ENCODE measurements around the gene SCG5. TPM values are rescaled to one million over a fixed set of nuclear protein-coding genes. Genes with fewer than 3 reads are reported as not detected.
"Not testable (repeated sequence)": the region's sequence is repeated elsewhere in the genome, so short reads cannot be mapped to it uniquely, and the experiment has no call there.

The SCG5 gene, protein sequence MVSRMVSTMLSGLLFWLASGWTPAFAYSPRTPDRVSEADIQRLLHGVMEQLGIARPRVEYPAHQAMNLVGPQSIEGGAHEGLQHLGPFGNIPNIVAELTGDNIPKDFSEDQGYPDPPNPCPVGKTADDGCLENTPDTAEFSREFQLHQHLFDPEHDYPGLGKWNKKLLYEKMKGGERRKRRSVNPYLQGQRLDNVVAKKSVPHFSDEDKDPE
- under 1 TPM; 0.35 to 0.37 TPM for polyA plus RNA-seq

DNA sequence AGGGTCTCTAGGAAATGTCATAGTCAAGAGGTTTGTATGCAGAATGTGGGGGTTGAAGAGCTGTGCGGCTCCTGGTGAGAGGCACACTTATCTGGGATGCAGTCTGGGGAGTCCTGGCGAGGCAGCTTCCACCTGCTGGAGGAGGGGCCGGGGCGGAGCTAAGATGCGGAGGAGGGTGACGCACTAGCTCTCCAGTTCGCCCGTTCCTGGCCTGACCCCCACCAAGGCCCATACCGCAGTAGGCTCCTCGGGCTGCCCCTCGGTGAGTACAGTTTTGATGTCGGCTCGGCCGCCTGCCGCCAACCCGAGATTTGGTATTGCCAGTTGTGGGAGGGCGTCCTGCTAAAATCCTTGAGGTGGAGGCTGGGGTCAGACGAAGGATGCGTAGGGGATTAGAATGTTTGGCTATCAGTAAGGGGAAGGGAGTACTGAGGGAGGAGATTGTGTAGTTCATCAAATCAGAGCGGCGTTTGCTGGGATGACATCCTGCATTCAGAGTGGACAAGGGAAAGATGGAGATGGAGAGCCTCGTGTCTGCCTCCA, at the start of gene SCG5:
Gene SCG5, plus strand, starts transcription at position 194 of the 543 bp plus-strand sequence. CDS start 1,883 bp downstream, outside the sequence.
- Histone ChIP-seq H3K36me3 (ENCODE audit: control insufficient read depth in 2 of 2, insufficient read depth in 2 of 2, low read length in 1 of 2) (no peaks in the 10 kb centered on the region), H3K27me3 (ENCODE audit: control insufficient read depth in 1 of 2, insufficient read depth in 2 of 2, low read length in 2 of 2) (no peaks in the 10 kb centered on the region), H3K4me1 (ENCODE audit: control insufficient read depth in 2 of 2, insufficient read depth in 2 of 2, low read length in 1 of 2) (peaks cover 0 to 4% of the 10 kb centered on the region in 2 donors), H3K4me3 (ENCODE audit: low read depth in 1 of 2, low read length in 2 of 2) (peak within 1 kb of the TSS in 1 of 2 donors; percentile 5), H3K9me3 (ENCODE audit: control insufficient read depth in 2 of 2, insufficient read depth in 1 of 2, low read depth in 1 of 2, low read length in 1 of 2) (no peaks in the 10 kb centered on the region), H3K27ac (ENCODE audit: low read depth in 2 of 2, low read length in 1 of 2) (no peak within 1 kb of the TSS)
- 27 to 31% methylated on average over 22 of the region's 22 CpGs for WGBS, 2 donors

GRCh38 chr15:32593151-32593550, 48.4 kb upstream of the SCG5 start, which contains the start of gene GOLGA8N:
Gene GOLGA8N, plus strand, starts transcription at chr15:32593456.
- H3K4me3 ChIP-seq (ENCODE audit: low read depth in 1 of 2, low read length in 2 of 2); H3K9me3 ChIP-seq (ENCODE audit: control insufficient read depth in 2 of 2, insufficient read depth in 1 of 2, low read depth in 1 of 2, low read length in 1 of 2); H3K36me3 ChIP-seq (ENCODE audit: control insufficient read depth in 2 of 2, insufficient read depth in 2 of 2, low read length in 1 of 2); H3K4me1 ChIP-seq (ENCODE audit: control insufficient read depth in 2 of 2, insufficient read depth in 2 of 2, low read length in 1 of 2); H3K27me3 ChIP-seq (ENCODE audit: control insufficient read depth in 1 of 2, insufficient read depth in 2 of 2, low read length in 2 of 2); H3K27ac ChIP-seq (ENCODE audit: low read depth in 2 of 2, low read length in 1 of 2): not testable (repeated sequence)
- 91 to 96% methylated on average over 4 of the region's 8 CpGs for WGBS, 2 donors

DNA sequence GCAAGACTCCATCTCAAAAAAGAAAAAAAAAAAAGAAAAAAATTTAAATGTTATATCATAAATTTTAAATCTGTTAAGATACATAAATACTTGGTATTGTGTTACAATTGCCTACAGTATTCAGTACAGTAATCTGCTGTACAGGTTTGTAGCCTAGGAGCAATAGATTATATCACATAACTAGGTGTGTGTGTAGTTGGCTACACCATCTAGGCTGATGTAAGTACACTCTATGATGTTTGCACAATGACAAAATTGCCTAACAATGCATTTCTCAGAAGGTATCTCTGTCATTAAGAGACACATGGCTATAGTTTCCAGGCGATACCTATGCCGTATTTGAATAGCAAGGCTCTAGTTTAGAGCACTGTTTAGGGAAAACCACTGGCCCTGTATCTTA, 32.0 kb upstream of the SCG5 start:
- not testable (repeated sequence) for H3K4me1 ChIP-seq (ENCODE audit: control insufficient read depth in 2 of 2, insufficient read depth in 2 of 2, low read length in 1 of 2); H3K27ac ChIP-seq (ENCODE audit: low read depth in 2 of 2, low read length in 1 of 2); H3K36me3 ChIP-seq (ENCODE audit: control insufficient read depth in 2 of 2, insufficient read depth in 2 of 2, low read length in 1 of 2); H3K9me3 ChIP-seq (ENCODE audit: control insufficient read depth in 2 of 2, insufficient read depth in 1 of 2, low read depth in 1 of 2, low read length in 1 of 2); H3K4me3 ChIP-seq (ENCODE audit: low read depth in 1 of 2, low read length in 2 of 2); H3K27me3 ChIP-seq (ENCODE audit: control insufficient read depth in 1 of 2, insufficient read depth in 2 of 2, low read length in 2 of 2)
- WGBS, 2 donors, result 92 to 94% methylated on average over 2 of the region's 2 CpGs

DNA sequence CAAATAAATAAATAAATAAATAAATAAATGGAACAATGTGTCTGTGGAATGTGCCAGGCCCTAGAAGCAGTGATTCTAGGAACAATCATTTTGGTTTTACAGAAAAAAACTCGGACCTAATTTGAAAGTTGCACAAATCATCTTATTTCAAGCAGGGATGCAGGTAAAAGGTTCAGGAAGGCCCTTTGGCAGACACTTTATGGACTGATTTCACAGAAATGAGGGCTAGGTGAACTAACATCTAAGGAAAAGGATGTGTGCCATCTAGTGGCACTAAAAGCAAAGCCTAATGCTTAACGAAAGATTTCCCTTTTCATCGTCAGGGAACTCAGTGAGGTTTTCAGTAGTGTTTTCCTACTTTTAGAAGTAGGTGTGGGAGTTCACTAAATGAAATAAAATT, 30.8 kb upstream of the SCG5 start:
- not testable (repeated sequence) for H3K4me1 ChIP-seq (ENCODE audit: control insufficient read depth in 2 of 2, insufficient read depth in 2 of 2, low read length in 1 of 2); H3K4me3 ChIP-seq (ENCODE audit: low read depth in 1 of 2, low read length in 2 of 2); H3K27ac ChIP-seq (ENCODE audit: low read depth in 2 of 2, low read length in 1 of 2); H3K27me3 ChIP-seq (ENCODE audit: control insufficient read depth in 1 of 2, insufficient read depth in 2 of 2, low read length in 2 of 2); H3K9me3 ChIP-seq (ENCODE audit: control insufficient read depth in 2 of 2, insufficient read depth in 1 of 2, low read depth in 1 of 2, low read length in 1 of 2); H3K36me3 ChIP-seq (ENCODE audit: control insufficient read depth in 2 of 2, insufficient read depth in 2 of 2, low read length in 1 of 2)
- 3 to 7% methylated on average over 1 to 2 of the region's 3 CpGs for WGBS, 2 donors

DNA sequence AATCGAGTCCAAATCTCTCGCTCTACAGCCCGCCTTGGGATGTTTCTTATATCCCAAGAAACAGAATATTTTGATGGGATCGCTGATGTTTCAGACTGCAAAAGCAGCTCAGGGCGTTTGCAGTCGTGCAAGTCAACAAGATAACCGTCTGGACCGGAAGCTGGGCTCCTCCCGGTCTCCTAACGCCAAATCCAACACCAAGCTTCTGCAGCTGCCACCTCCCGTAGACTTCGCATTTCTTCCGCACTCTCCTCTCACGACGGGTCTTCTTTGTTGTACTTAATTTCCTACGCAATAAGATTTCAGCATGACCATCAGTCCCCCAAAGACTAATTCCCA, 26.8 kb upstream of the SCG5 start:
- peak overlapping the region; percentile 81 to 85 for H3K27ac ChIP-seq (ENCODE audit: low read depth in 2 of 2, low read length in 1 of 2)
- WGBS, 2 donors, result 0 to 1% methylated on average over 9 to 11 of the region's 16 CpGs
- H3K4me1 ChIP-seq (ENCODE audit: control insufficient read depth in 2 of 2, insufficient read depth in 2 of 2, low read length in 1 of 2); H3K9me3 ChIP-seq (ENCODE audit: control insufficient read depth in 2 of 2, insufficient read depth in 1 of 2, low read depth in 1 of 2, low read length in 1 of 2); H3K36me3 ChIP-seq (ENCODE audit: control insufficient read depth in 2 of 2, insufficient read depth in 2 of 2, low read length in 1 of 2); H3K27me3 ChIP-seq (ENCODE audit: control insufficient read depth in 1 of 2, insufficient read depth in 2 of 2, low read length in 2 of 2): not testable (repeated sequence)
- H3K4me3 ChIP-seq (ENCODE audit: low read depth in 1 of 2, low read length in 2 of 2), result peak overlapping the region; percentile 65 to 69

DNA sequence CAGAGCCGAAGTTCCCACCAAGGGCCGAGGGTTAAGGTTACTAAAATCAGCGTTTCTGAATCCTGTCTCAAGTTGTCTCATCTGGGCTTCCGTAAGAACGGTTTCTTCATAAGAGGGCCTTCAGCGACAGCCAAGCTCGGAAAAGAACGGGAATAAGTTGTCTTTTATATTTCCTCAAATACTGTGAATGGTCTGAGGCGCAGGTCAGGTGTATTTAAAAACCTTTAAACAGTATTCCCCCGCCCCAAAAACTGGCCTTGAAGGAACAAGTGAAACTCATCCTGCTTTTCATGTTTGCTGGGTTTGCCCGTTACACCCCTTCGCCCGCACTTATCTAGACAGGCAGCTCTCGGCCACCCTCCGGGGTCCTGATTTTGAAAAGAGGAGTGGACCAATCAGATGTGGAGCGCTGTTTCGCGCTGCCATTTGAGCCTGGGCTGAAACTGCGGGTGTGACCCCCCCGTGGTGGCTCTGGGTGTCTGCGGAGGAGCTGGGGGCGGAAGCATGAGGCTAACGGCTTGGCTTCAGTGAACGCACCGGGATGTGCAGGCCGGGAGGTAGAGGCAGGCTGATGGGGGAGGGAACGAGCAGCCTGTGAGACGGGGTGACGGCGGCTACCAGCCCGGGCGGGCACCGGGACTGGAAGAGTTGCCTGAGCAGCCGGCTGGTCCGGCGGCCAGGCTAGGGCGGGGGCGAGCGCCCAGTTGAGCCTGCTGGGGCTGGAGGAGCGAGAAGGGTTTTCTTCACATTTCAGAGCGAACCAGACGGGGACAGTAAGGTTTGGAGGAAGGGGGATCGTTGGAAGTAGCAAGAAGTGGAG, 26.2 kb upstream of the SCG5 start, which contains the start of gene ARHGAP11A:
Gene ARHGAP11A, plus strand, starts transcription at position 454 of the 820 bp plus-strand sequence. CDS start 708 bp downstream, outside the sequence.
- peak within 1 kb of the TSS; percentile 83 to 85 for H3K27ac ChIP-seq (ENCODE audit: low read depth in 2 of 2, low read length in 1 of 2)
- H3K9me3 ChIP-seq (ENCODE audit: control insufficient read depth in 2 of 2, insufficient read depth in 1 of 2, low read depth in 1 of 2, low read length in 1 of 2); H3K36me3 ChIP-seq (ENCODE audit: control insufficient read depth in 2 of 2, insufficient read depth in 2 of 2, low read length in 1 of 2); H3K27me3 ChIP-seq (ENCODE audit: control insufficient read depth in 1 of 2, insufficient read depth in 2 of 2, low read length in 2 of 2); H3K4me1 ChIP-seq (ENCODE audit: control insufficient read depth in 2 of 2, insufficient read depth in 2 of 2, low read length in 1 of 2): not testable (repeated sequence)
- H3K4me3 ChIP-seq (ENCODE audit: low read depth in 1 of 2, low read length in 2 of 2), result peak within 1 kb of the TSS; percentile 65 to 69
- WGBS, 2 donors, result 0% methylated on average over 24 to 32 of the region's 43 CpGs

DNA sequence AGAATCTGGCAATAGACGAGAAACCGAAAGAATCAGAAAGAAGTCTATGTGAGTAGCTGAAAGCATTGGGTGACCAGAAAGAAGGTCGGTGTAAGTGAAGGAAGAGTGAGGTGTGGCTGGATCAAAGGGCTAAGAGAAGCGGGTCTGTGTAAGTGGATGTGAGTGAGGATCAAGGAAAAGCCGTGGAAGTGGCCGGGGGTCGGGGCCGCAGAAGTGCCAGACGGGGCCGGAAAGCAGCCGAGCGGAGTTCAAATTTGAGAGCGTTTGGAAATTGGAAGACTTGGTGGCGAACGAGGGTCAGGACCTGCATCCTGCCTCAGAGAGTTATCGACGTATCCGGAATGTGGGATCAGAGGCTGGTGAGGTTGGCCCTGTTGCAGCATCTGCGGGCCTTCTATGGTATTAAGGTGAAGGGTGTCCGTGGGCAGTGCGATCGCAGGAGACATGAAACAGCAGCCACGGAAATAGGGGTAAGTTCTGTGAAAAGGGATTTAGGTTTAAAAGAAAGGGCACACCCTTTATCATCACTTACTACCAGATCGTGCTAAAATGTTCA, 25.6 kb upstream of the SCG5 start:
- H3K4me1 ChIP-seq (ENCODE audit: control insufficient read depth in 2 of 2, insufficient read depth in 2 of 2, low read length in 1 of 2); H3K9me3 ChIP-seq (ENCODE audit: control insufficient read depth in 2 of 2, insufficient read depth in 1 of 2, low read depth in 1 of 2, low read length in 1 of 2); H3K36me3 ChIP-seq (ENCODE audit: control insufficient read depth in 2 of 2, insufficient read depth in 2 of 2, low read length in 1 of 2); H3K27me3 ChIP-seq (ENCODE audit: control insufficient read depth in 1 of 2, insufficient read depth in 2 of 2, low read length in 2 of 2): not testable (repeated sequence)
- H3K27ac ChIP-seq (ENCODE audit: low read depth in 2 of 2, low read length in 1 of 2), result peak overlapping the region; percentile 54 to 83
- 0 to 1% methylated on average over 14 to 18 of the region's 24 CpGs for WGBS, 2 donors
- peak overlapping the region; percentile 65 to 69 for H3K4me3 ChIP-seq (ENCODE audit: low read depth in 1 of 2, low read length in 2 of 2)

DNA sequence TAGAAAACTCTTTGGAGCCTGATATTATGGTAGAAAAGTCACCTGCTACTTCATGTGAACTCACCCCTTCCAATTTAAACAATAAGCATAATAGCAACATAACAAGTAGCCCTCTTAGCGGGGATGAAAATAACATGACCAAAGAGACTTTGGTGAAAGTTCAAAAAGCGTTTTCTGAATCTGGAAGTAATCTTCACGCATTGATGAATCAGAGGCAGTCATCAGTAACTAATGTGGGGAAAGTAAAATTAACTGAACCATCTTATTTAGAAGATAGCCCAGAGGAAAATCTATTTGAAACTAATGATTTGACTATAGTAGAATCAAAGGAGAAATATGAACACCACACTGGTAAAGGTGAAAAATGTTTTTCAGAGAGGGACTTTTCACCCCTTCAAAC, 5.1 kb upstream of the SCG5 start:
- Histone ChIP-seq H3K4me3 (ENCODE audit: low read depth in 1 of 2, low read length in 2 of 2) (no peak overlapping the region), H3K27me3 (ENCODE audit: control insufficient read depth in 1 of 2, insufficient read depth in 2 of 2, low read length in 2 of 2) (no peaks in the 10 kb centered on the region)

DNA sequence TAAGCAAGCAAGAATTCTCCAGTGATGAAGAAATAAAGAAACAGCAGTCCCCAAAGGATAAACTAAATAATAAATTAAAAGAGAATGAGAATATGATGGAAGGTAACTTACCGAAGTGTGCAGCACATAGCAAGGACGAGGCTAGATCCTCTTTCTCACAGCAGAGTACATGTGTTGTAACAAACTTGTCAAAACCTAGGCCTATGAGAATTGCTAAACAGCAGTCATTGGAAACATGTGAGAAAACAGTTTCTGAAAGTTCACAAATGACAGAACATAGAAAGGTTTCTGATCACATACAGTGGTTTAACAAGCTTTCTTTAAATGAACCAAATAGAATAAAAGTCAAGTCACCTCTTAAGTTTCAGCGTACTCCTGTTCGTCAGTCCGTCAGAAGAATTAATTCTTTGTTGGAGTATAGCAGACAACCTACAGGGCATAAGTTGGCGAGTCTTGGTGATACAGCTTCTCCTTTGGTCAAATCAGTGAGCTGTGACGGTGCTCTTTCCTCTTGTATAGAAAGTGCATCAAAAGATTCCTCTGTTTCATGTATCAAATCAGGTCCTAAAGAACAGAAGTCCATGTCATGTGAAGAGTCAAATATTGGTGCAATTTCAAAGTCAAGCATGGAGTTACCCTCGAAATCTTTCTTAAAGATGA, 4.5 kb upstream of the SCG5 start:
- Histone ChIP-seq H3K27me3 (ENCODE audit: control insufficient read depth in 1 of 2, insufficient read depth in 2 of 2, low read length in 2 of 2) (no peaks in the 10 kb centered on the region), H3K36me3 (ENCODE audit: control insufficient read depth in 2 of 2, insufficient read depth in 2 of 2, low read length in 1 of 2) (no peaks in the 10 kb centered on the region), H3K4me3 (ENCODE audit: low read depth in 1 of 2, low read length in 2 of 2) (no peak overlapping the region), H3K9me3 (ENCODE audit: control insufficient read depth in 2 of 2, insufficient read depth in 1 of 2, low read depth in 1 of 2, low read length in 1 of 2) (no peaks in the 10 kb centered on the region), H3K27ac (ENCODE audit: low read depth in 2 of 2, low read length in 1 of 2) (no peak overlapping the region), H3K4me1 (ENCODE audit: control insufficient read depth in 2 of 2, insufficient read depth in 2 of 2, low read length in 1 of 2) (peaks cover 0 to 4% of the 10 kb centered on the region in 2 donors)
- WGBS, 2 donors, result 96 to 97% methylated on average over 8 of the region's 8 CpGs

More for the DNA sequence above, 5.1 kb upstream of the SCG5 start:
- Histone ChIP-seq H3K36me3 (ENCODE audit: control insufficient read depth in 2 of 2, insufficient read depth in 2 of 2, low read length in 1 of 2) (no peaks in the 10 kb centered on the region), H3K4me1 (ENCODE audit: control insufficient read depth in 2 of 2, insufficient read depth in 2 of 2, low read length in 1 of 2) (no peaks in the 10 kb centered on the region), H3K9me3 (ENCODE audit: control insufficient read depth in 2 of 2, insufficient read depth in 1 of 2, low read depth in 1 of 2, low read length in 1 of 2) (no peaks in the 10 kb centered on the region), H3K27ac (ENCODE audit: low read depth in 2 of 2, low read length in 1 of 2) (no peak overlapping the region)
- 92 to 93% methylated on average over 3 of the region's 3 CpGs for WGBS, 2 donors

Data from esophagus (tissue), 2 donors.